Endothelial cell of umbilical vein (primary cell): ENCODE data around the gene HPS4. TPM values are rescaled to one million over a fixed set of nuclear protein-coding genes. Genes with fewer than 3 reads are reported as not detected.
"Not testable (repeated sequence)": the region's sequence is repeated elsewhere in the genome, so short reads cannot be mapped to it uniquely, and the experiment has no call there.

Experiments used
- BruUV-seq: library from RNA; stranded (reverse); fragments of 400-500 nt; replicated peaks from 2 replicates; lab custom pipeline; 2021; lab: Mats Ljungman, UMichigan
- CTCF ChIA-PET: fragments of 300-600, 350-600 bp; sonication (Branson Sonifier 250); formaldehyde crosslinking; loops from one replicate; lab custom pipeline; 2021; ENCODE audit warnings: antibody characterized with exemption, inconsistent platforms; lab: Charles Lee
- POLR2A ChIA-PET: fragments of 300-600, 350-600 bp; sonication (Branson Sonifier 250); formaldehyde crosslinking; loops from one replicate; lab custom pipeline; 2021; ENCODE audit warnings: antibody characterized with exemption, inconsistent platforms; lab: Charles Lee
- DNase-seq: peaks from one replicate; pipeline ENCODE4 v3.0.0-alpha.2; 2011; ENCODE audit warnings: low read depth, low spot score
- FAIRE-seq: peaks from 2 replicates; lab custom pipeline; 2011; peaks lifted over from hg19 to GRCh38; lab: Jason Lieb, UNC
- H2AFZ ChIP-seq: 2 replicates; pipeline ENCODE4 v1.6.0; 2012; ENCODE audit warnings: low read depth, low read length, control low read depth, inconsistent platforms
- H3K27ac ChIP-seq: 2 replicates; pipeline ENCODE4 v1.5.1; 2011; ENCODE audit warnings: low read depth, mild to moderate bottlenecking, control low read depth, low read length, moderate library complexity; ENCODE audit not compliant: insufficient read depth
- H3K27me3 ChIP-seq, 2 experiments: 2 replicates each; pipeline versions ENCODE4 v1.6.0 to v1.6.1; 2011; ENCODE audit warnings: low read length in 2 of 2, mixed read lengths in 1 of 2; ENCODE audit not compliant: control insufficient read depth in 2 of 2, insufficient read depth in 2 of 2
- H3K36me3 ChIP-seq, 2 experiments: 2 replicates in 1 of 2; 3 replicates in 1 of 2; pipeline ENCODE4 v1.5.1; 2011; ENCODE audit warnings: low read length in 2 of 2, mild to moderate bottlenecking in 1 of 2, moderate library complexity in 1 of 2; ENCODE audit not compliant: control insufficient read depth in 2 of 2, insufficient read depth in 2 of 2; ENCODE audit errors: extremely low read depth in 1 of 2
- H3K4me1 ChIP-seq: 3 replicates; pipeline ENCODE4 v1.5.1; 2011; ENCODE audit warnings: mild to moderate bottlenecking, low read length; ENCODE audit not compliant: control insufficient read depth, insufficient read depth; ENCODE audit errors: extremely low read depth
- H3K4me2 ChIP-seq: 2 replicates; pipeline ENCODE4 v1.6.1; 2011; ENCODE audit warnings: low read length, control low read depth, mixed read lengths; ENCODE audit not compliant: insufficient read depth
- H3K4me3 ChIP-seq, 3 experiments: fragments of 200-600 bp in 1 of 3; sonication (generic), shearing (Covaris generic) in 1 of 3; replicated peaks in 1 of 3; 2 replicates each; pipeline ENCODE4 v1.5.1; 2011 to 2016; ENCODE audit warnings: control low read depth in 3 of 3, low read length in 3 of 3, mild to moderate bottlenecking in 2 of 3, inconsistent platforms in 1 of 3, low read depth in 1 of 3, moderate library complexity in 1 of 3; ENCODE audit not compliant: insufficient read depth in 1 of 3
- H3K79me2 ChIP-seq: 2 replicates; pipeline ENCODE4 v1.6.0; 2012; ENCODE audit warnings: low read length, inconsistent platforms; ENCODE audit not compliant: control insufficient read depth, insufficient read depth
- H3K9ac ChIP-seq: replicated peaks from 2 replicates; pipeline ENCODE3; 2011; ENCODE audit warnings: low read length, control low read depth; ENCODE audit not compliant: insufficient read depth; ENCODE audit errors: extremely low read depth
- H3K9me1 ChIP-seq: replicated peaks from 3 replicates; pipeline ENCODE4 v1.6.0; 2011; ENCODE audit warnings: mild to moderate bottlenecking, low read length; ENCODE audit not compliant: control insufficient read depth, insufficient read depth; ENCODE audit errors: extremely low read depth
- H3K9me3 ChIP-seq: replicated peaks from 2 replicates; pipeline ENCODE4 v1.5.1; 2012; ENCODE audit warnings: low read length, inconsistent platforms; ENCODE audit not compliant: control insufficient read depth, insufficient read depth
- H4K20me1 ChIP-seq: replicated peaks from 2 replicates; pipeline ENCODE3; 2011; ENCODE audit warnings: mild to moderate bottlenecking, low read length; ENCODE audit not compliant: control insufficient read depth, insufficient read depth; ENCODE audit errors: extremely low read depth
- GATA2 ChIP-seq: IDR thresholded peaks from 2 replicates; pipeline ENCODE4 v1.7.0; 2011; ENCODE audit warnings: low read depth, mild to moderate bottlenecking, moderate library complexity, mixed read lengths, low read length; ENCODE audit not compliant: insufficient read length, insufficient read depth
- MYC ChIP-seq: IDR thresholded peaks from one replicate; pipeline ENCODE4 v1.6.1; 2011; ENCODE audit warnings: mild to moderate bottlenecking, low read depth, low read length
- POLR2A ChIP-seq: IDR thresholded peaks from 2 replicates; pipeline ENCODE4 v1.6.1; 2012; ENCODE audit warnings: low read depth, mild to moderate bottlenecking, control low read depth, low read length
- dilution Hi-C: fragments of 300-500 bp; cut with MboI; formaldehyde crosslinking; loops from one replicate; pipeline ENCODE4 v1.15.0; 2019; ENCODE audit warnings: low sequenced_read_pairs; ENCODE audit not compliant: extremely low pct_ligation_motif_present
- intact Hi-C: fragments of 100-400 bp; cut with micrococcal nuclease; formaldehyde crosslinking; loops from one replicate; pipeline ENCODE4 v1.10.0; 2022
- polyA plus RNA-seq, 4 experiments: library from polyadenylated mRNA; depleted of rRNA in 3 of 4; stranded (reverse) in 3 of 4; unstranded in 1 of 4; fragments of >200 nt; gene quantifications; 2 replicates each; pipeline versions ENCODE4 v1.2.1 to v1.2.3, GENCODE V29; 2011 to 2012; ENCODE audit warnings: missing spikeins in 1 of 4
- total RNA-seq: library from RNA; stranded (reverse); gene quantifications from 2 replicates; pipeline ENCODE4 v1.2.3, GENCODE V29; 2021
- TF ChIP-seq, protein P1 (sequence below), 2 donors: IDR thresholded peaks; 1 replicate in 1 of 2; 2 replicates in 1 of 2; pipeline ENCODE4 v1.5.1; 2011; ENCODE audit warnings: low read length in 2 of 2, mild to moderate bottlenecking in 2 of 2, moderate library complexity in 2 of 2, control low read depth in 1 of 2, inconsistent platforms in 1 of 2, low read depth in 1 of 2; ENCODE audit not compliant: insufficient read depth in 1 of 2; ENCODE audit errors: extremely low read depth in 1 of 2

HPS4 gene
- total and polyA plus RNA-seq, 2 donors (not counting 3 experiments of a cell fraction or from before 2014, with no cell fraction given) = 28.4 to 29.7 TPM

DNA sequence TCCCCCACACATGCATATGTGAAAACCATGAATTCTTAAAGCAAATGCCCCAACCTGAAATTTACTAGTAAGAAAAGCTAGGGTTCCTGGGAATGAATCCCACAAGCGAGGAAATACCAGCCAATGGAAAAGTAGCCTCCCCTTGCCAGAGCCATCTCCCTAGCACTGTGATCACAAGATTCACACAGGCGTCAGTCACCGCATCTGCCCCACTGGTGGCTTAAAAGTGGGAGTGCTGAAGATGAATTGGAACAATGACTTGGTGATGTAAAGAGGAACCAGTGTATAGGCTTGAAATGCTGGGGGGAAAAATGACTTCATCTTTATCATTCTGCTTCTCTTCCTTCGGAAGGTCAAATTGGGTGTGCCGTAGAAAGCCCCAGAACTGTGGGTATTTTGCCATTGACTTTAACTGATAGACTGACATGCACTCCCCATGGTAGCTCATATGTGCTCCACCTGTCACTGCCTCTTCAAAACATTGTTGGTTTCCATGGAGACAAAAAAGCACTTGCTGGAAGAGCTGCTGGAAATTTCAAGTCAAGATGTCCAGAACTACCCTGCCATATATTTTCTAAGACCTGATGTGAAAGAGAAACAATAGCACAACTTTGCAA, 73.8 kb downstream of the HPS4 start:
- dilution Hi-C loops = no loop called here
- no peak overlapping the region for H3K4me2 ChIP-seq
- H3K9me3 ChIP-seq = no peaks in the 10 kb centered on the region
- no peaks in the 10 kb centered on the region for H3K36me3 ChIP-seq
- no peak overlapping the region for H3K27ac ChIP-seq
- DNase-seq = peak; percentile 31
- no peaks in the 10 kb centered on the region for H3K9me1 ChIP-seq
- no peak overlapping the region for H3K4me3 ChIP-seq
- no peak for FAIRE-seq
- no peaks in the 10 kb centered on the region for H3K4me1 ChIP-seq
- intact Hi-C loops = no loop called here
- BruUV-seq = no TSS peak
- POLR2A ChIA-PET = no interaction called here
- no peak overlapping the region for H3K9ac ChIP-seq
- H3K79me2 ChIP-seq = no peaks in the 10 kb centered on the region
- H2AFZ ChIP-seq = no peak overlapping the region
- no peaks in the 10 kb centered on the region for H4K20me1 ChIP-seq
- CTCF ChIA-PET = interaction anchor here (1.4 to 2.5 kb wide), 5 partner anchors 11 to 44 kb away, joined by 3 to 9 read pairs (median 5); no protein-coding TSS in a partner anchor
- TF ChIP-seq, protein P1, sequence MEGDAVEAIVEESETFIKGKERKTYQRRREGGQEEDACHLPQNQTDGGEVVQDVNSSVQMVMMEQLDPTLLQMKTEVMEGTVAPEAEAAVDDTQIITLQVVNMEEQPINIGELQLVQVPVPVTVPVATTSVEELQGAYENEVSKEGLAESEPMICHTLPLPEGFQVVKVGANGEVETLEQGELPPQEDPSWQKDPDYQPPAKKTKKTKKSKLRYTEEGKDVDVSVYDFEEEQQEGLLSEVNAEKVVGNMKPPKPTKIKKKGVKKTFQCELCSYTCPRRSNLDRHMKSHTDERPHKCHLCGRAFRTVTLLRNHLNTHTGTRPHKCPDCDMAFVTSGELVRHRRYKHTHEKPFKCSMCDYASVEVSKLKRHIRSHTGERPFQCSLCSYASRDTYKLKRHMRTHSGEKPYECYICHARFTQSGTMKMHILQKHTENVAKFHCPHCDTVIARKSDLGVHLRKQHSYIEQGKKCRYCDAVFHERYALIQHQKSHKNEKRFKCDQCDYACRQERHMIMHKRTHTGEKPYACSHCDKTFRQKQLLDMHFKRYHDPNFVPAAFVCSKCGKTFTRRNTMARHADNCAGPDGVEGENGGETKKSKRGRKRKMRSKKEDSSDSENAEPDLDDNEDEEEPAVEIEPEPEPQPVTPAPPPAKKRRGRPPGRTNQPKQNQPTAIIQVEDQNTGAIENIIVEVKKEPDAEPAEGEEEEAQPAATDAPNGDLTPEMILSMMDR (IDR thresholded peaks at IDR 0.05; ENCODE audit: extremely low read depth in 1 of 2, insufficient read depth in 1 of 2, low read depth in 1 of 2, low read length in 2 of 2) = no peak
- TF ChIP-seq MYC = no peak
- TF ChIP-seq POLR2A = no peak
- no peak for TF ChIP-seq GATA2
- H3K27me3 ChIP-seq = peaks cover 21 to 25% of the 10 kb centered on the region in 2 experiments

DNA sequence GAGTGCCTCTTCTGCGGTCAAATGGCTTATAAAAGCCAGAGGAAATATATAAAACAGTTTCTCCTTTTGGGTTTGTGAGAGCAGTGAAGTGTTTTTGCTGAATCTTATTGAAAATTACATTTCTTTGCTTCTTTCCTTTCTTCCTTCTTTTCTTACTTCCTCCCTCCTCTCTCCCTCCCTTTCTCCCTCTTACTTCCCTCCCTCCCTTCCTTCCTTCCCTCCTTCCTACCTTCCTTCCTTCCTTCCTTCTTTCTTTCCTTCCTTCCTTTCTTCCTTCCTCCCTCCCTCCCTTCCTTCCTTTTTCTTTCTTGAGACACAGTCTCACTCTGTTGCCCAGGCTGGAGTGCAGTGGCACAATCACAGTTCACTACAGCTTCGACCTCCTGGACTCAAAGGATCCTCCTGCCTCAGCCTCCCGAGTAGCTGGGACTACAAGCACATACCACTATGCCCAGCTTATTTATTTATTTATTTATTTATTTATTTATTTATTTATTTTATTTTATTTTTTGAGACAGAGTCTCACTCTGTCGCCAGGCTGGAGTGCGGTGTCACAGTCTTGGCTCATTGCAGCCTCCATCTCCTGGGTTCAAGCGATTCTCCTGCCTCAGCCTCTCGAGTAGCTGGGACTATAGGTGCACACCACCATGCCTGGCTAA, 74.9 kb downstream of the HPS4 start:
- DNase-seq, H3K27ac ChIP-seq, H2AFZ ChIP-seq, BruUV-seq, H3K9me1 ChIP-seq, H3K36me3 ChIP-seq, H3K4me1 ChIP-seq, H4K20me1 ChIP-seq, H3K4me2 ChIP-seq, dilution Hi-C loops, H3K9me3 ChIP-seq, H3K79me2 ChIP-seq, H3K9ac ChIP-seq, intact Hi-C loops, FAIRE-seq, POLR2A ChIA-PET, H3K4me3 ChIP-seq: not testable (repeated sequence)
- peaks cover 24 to 31% of the 10 kb centered on the region in 2 experiments for H3K27me3 ChIP-seq
- CTCF ChIA-PET = interaction anchor here (1.5 to 2.5 kb wide), 3 partner anchors 10 to 22 kb away, joined by 4 to 9 read pairs (median 5); no protein-coding TSS in a partner anchor
